GM21515 (cell line): ENCODE data around the gene LMBR1L.
"Not testable (repeated sequence)": the region's sequence is repeated elsewhere in the genome, so short reads cannot be mapped to it uniquely, and the experiment has no call there.

ENCODE experiments used
- ATAC-seq: cut with Tn5 transposase; IDR thresholded peaks from one replicate; pipeline ENCODE4 v1.9.1; 2021; ENCODE audit not compliant: unreplicated experiment

The LMBR1L gene

GRCh38 chr12:49088150-49088931, 22.3 kb downstream of the LMBR1L start:
- peak; percentile 83 for ATAC-seq

- ATAC-seq = no peak
These were observed 24.5 kb downstream of the LMBR1L start for GRCh38 chr12:49086116-49086515.

GRCh38 chr12:49084438-49084837, 26.2 kb downstream of the LMBR1L start:
- ATAC-seq = no peak

- ATAC-seq = no peak
These were observed 30.9 kb downstream of the LMBR1L start for GRCh38 chr12:49079793-49080192.

- ATAC-seq = no peak
These were observed 39.7 kb downstream of the LMBR1L start for GRCh38 chr12:49070971-49071370.

- peak; percentile 94 for ATAC-seq
These were observed 40.9 kb downstream of the LMBR1L start, which contains the start of gene RHEBL1 for GRCh38 chr12:49069507-49070346. RHEBL1 (minus strand) TSS chr12:49069979; CDS start chr12:49069785, 194 bp downstream.

- ATAC-seq = no peak
These were observed 41.7 kb downstream of the LMBR1L start for GRCh38 chr12:49068879-49069506.

- ATAC-seq = no peak
These were observed 44.5 kb downstream of the LMBR1L start for GRCh38 chr12:49066120-49066519.

- ATAC-seq = no peak
These were observed 45.9 kb downstream of the LMBR1L start for GRCh38 chr12:49064767-49065152.

- not testable (repeated sequence) for ATAC-seq
These were observed 48.7 kb downstream of the LMBR1L start for GRCh38 chr12:49061916-49062315.

GRCh38 chr12:49061157-49061650, 49.4 kb downstream of the LMBR1L start:
- ATAC-seq = no peak

- ATAC-seq = peak; percentile 43
These were observed 50.1 kb downstream of the LMBR1L start, which contains the start of gene KMT2D for GRCh38 chr12:49060237-49061156. KMT2D (minus strand) TSS chr12:49060794; CDS start chr12:49055324, 5,470 bp downstream.

- peak; percentile 20 for ATAC-seq
These were observed 51.1 kb downstream of the LMBR1L start for GRCh38 chr12:49059299-49060171.

- ATAC-seq = no peak
These were observed 51.7 kb downstream of the LMBR1L start for GRCh38 chr12:49059045-49059298.

- no peak for ATAC-seq
These were observed 52.1 kb downstream of the LMBR1L start for GRCh38 chr12:49058366-49059044.

GRCh38 chr12:49057888-49058287, 52.8 kb downstream of the LMBR1L start:
- no peak for ATAC-seq

- peak; percentile 49 for ATAC-seq
These were observed 54.5 kb downstream of the LMBR1L start for GRCh38 chr12:49055978-49056754.

GRCh38 chr12:49055092-49055491, 55.6 kb downstream of the LMBR1L start:
- no peak for ATAC-seq
